A549 (cell line): ENCODE results near the gene NID1. TPM values are rescaled to one million over a fixed set of nuclear protein-coding genes. Genes with fewer than 3 reads are reported as not detected.
A peak's percentile ranks its signal among the peaks of the same experiment; 100 is the strongest.

Experiments
- ATAC-seq, 2 experiments: fragments of 200-7000 bp in 1 of 2; fragments of >200 bp in 1 of 2; cut with Nextera tagmentation in 1 of 2; cut with Tn5 transposase in 1 of 2; 3 replicates each; pipeline versions ENCODE4 v1.8.0 to v1.9.1; 2018 to 2020; ENCODE audit warnings: mild to moderate bottlenecking in 1 of 2, moderate library complexity in 1 of 2
- CTCF ChIA-PET: fragments of 300-600 bp; sonication (Branson Sonifier 250); formaldehyde crosslinking; extraction: SDS; loops from one replicate; lab custom pipeline; 2021; ENCODE audit warnings: antibody characterized with exemption, inconsistent platforms; lab: Yijun Ruan, JAX
- POLR2A ChIA-PET: fragments of 350-600 bp; formaldehyde crosslinking; extraction: SDS; loops from one replicate; lab custom pipeline; 2021; ENCODE audit warnings: antibody characterized with exemption, inconsistent platforms; lab: Yijun Ruan, JAX
- DNase-seq, 2 experiments: peaks; one replicate each; pipeline versions ENCODE4 v3.0.0 to v3.0.0-alpha.2; 2011 to 2016; ENCODE audit warnings: low read depth in 1 of 2, low spot score in 1 of 2
- FAIRE-seq: peaks from 2 replicates; lab custom pipeline; 2011; peaks lifted over from hg19 to GRCh38; lab: Jason Lieb, UNC
- H3K27ac ChIP-seq, 2 experiments: fragments of >200 bp; sonication (Bioruptor Twin); formaldehyde crosslinking; 3 replicates each; pipeline ENCODE4 v1.5.1; 2016 to 2017
- H3K4me1 ChIP-seq: fragments of >200 bp; sonication (Bioruptor Twin); formaldehyde crosslinking; 3 replicates; pipeline ENCODE4 v1.6.1; 2016
- H3K4me2 ChIP-seq: fragments of >200 bp; sonication (Bioruptor Twin); formaldehyde crosslinking; 3 replicates; pipeline ENCODE4 v1.6.1; 2016
- H3K4me3 ChIP-seq: fragments of >200 bp; sonication (Bioruptor Twin); formaldehyde crosslinking; 3 replicates; pipeline ENCODE4 v1.5.1; 2016
- H3K9me3 ChIP-seq: fragments of >200 bp; sonication (Bioruptor Twin); formaldehyde crosslinking; 3 replicates; pipeline ENCODE4 v1.6.1; 2016
- BCL3 ChIP-seq: fragments of >200 bp; sonication (Bioruptor Twin); formaldehyde crosslinking; IDR thresholded peaks from 3 replicates; pipeline ENCODE4 v1.6.1; 2016
- CBX8 ChIP-seq: fragments of 200-600 bp; sonication (generic); IDR thresholded peaks from 2 replicates; pipeline ENCODE4 v1.6.1; 2016
- CHD2 ChIP-seq: fragments of 150-350 bp; IDR thresholded peaks from 2 replicates; pipeline ENCODE4 v1.6.1; 2014; ENCODE audit warnings: low read length; ENCODE audit not compliant: partially characterized antibody
- CHD4 ChIP-seq: fragments of 200-600 bp; sonication (generic); IDR thresholded peaks from 2 replicates; pipeline ENCODE4 v1.6.1; 2016; ENCODE audit warnings: antibody characterized with exemption, mild to moderate bottlenecking, borderline replicate concordance
- E2F6 ChIP-seq: IDR thresholded peaks from 2 replicates; pipeline ENCODE4 v1.6.1; 2012; ENCODE audit warnings: low read depth, borderline replicate concordance
- EHF ChIP-seq: fragments of 250-450 bp; sonication (Bioruptor Pico); IDR thresholded peaks from 2 replicates; pipeline ENCODE4 v1.5.0; 2020; ENCODE audit warnings: mild to moderate bottlenecking
- ESRRA ChIP-seq: fragments of 150-350 bp; IDR thresholded peaks from 2 replicates; pipeline ENCODE4 v1.6.1; 2014; ENCODE audit warnings: mild to moderate bottlenecking, low read length, borderline replicate concordance
- FOSB ChIP-seq: fragments of 250-450 bp; sonication (Bioruptor Pico); IDR thresholded peaks from 2 replicates; pipeline ENCODE4 v1.5.0; 2020; ENCODE audit warnings: mild to moderate bottlenecking, moderate library complexity
- FOSL2 ChIP-seq, 2 experiments: fragments of 450-650 bp in 1 of 2; fragments of >200 bp in 1 of 2; sonication (Bioruptor Twin) in 1 of 2; formaldehyde crosslinking; IDR thresholded peaks; 2 replicates each; pipeline versions ENCODE4 v1.5.0 to v1.6.1; 2016 to 2020; ENCODE audit warnings: mild to moderate bottlenecking in 1 of 2, moderate library complexity in 1 of 2
- FOXS1 ChIP-seq: fragments of 250-450 bp; sonication (Bioruptor Pico); IDR thresholded peaks from 2 replicates; pipeline ENCODE4 v1.5.0; 2020; ENCODE audit warnings: mild to moderate bottlenecking, moderate library complexity
- HEYL ChIP-seq: fragments of 250-450 bp; sonication (Bioruptor Pico); IDR thresholded peaks from 2 replicates; pipeline ENCODE4 v1.8.0; 2021; ENCODE audit warnings: mild to moderate bottlenecking, moderate library complexity
- HOXA7 ChIP-seq: fragments of 250-450 bp; sonication (Bioruptor Pico); IDR thresholded peaks from 2 replicates; pipeline ENCODE4 v1.5.0; 2020; ENCODE audit warnings: mild to moderate bottlenecking, moderate library complexity
- MAZ ChIP-seq: fragments of 150-350 bp; IDR thresholded peaks from 2 replicates; pipeline ENCODE4 v1.6.1; 2014; ENCODE audit warnings: antibody characterized with exemption, low read depth, low read length, borderline replicate concordance
- NPAS2 ChIP-seq: fragments of 250-450 bp; sonication (Bioruptor Pico); IDR thresholded peaks from 2 replicates; pipeline ENCODE4 v1.8.0; 2022; ENCODE audit warnings: mild to moderate bottlenecking, moderate library complexity, borderline replicate concordance
- NR3C1 ChIP-seq: fragments of >200 bp; sonication (Bioruptor Twin); formaldehyde crosslinking; IDR thresholded peaks from 3 replicates; pipeline ENCODE4 v1.6.1; 2017
- PHF8 ChIP-seq: fragments of 200-600 bp; sonication (generic); IDR thresholded peaks from 2 replicates; pipeline ENCODE4 v1.6.1; 2016; ENCODE audit warnings: low read depth, mild to moderate bottlenecking, antibody characterized with exemption, moderate library complexity, borderline replicate concordance
- POLR2AphosphoS2 ChIP-seq: conservative IDR thresholded peaks from 2 replicates; pipeline ENCODE4 v1.6.1; 2012; ENCODE audit warnings: low read length, improper control_type of control experiment, inconsistent platforms
- RCOR1 ChIP-seq: fragments of 150-350 bp; IDR thresholded peaks from 2 replicates; pipeline ENCODE4 v1.6.1; 2014; ENCODE audit warnings: antibody characterized with exemption, low read length, low read depth
- RFX5 ChIP-seq: fragments of 450-650 bp; IDR thresholded peaks from 2 replicates; pipeline ENCODE4 v1.7.1; 2014; ENCODE audit warnings: antibody characterized with exemption, mild to moderate bottlenecking, moderate library complexity
- TFCP2L1 ChIP-seq: fragments of 250-450 bp; sonication (Bioruptor Pico); IDR thresholded peaks from 2 replicates; pipeline ENCODE4 v1.5.0; 2021; ENCODE audit warnings: mild to moderate bottlenecking
- WGBS: methylation state at CpG from one replicate; pipeline ENCODE4 v1.1.6; 2017; ENCODE audit errors: missing lambda C conversion rate; 5-methylcytosine and 5-hydroxymethylcytosine counted together
- polyA minus RNA-seq: library from RNA; depleted of rRNA, polyadenylated mRNA; stranded (reverse); fragments of >200 nt; gene quantifications from 2 replicates; pipeline ENCODE4 v1.2.3, GENCODE V29; 2011; rRNA and poly(A)+ RNA removed
- polyA plus RNA-seq, 4 experiments: library from polyadenylated mRNA; depleted of rRNA in 3 of 4; stranded (reverse); fragments of >200 nt; fragmentation: RNase III in 1 of 4; extraction: RNeasy Plus Mini Kit Qiagen cat#74134 plus additional on column Dnase treatment in 1 of 4; gene quantifications; 2 replicates in 3 of 4; 3 replicates in 1 of 4; pipeline ENCODE4 v1.2.3, GENCODE V29; 2011 to 2017
- TF ChIP-seq, protein P1 (sequence below): fragments of 250-450 bp; sonication (Bioruptor Pico); IDR thresholded peaks from 2 replicates; pipeline ENCODE4 v1.5.0; 2021; ENCODE audit warnings: mild to moderate bottlenecking, moderate library complexity, borderline replicate concordance
- TF ChIP-seq, protein P2 (sequence below): IDR thresholded peaks from 2 replicates; pipeline ENCODE4 v1.6.1; 2012

NID1 gene, protein sequence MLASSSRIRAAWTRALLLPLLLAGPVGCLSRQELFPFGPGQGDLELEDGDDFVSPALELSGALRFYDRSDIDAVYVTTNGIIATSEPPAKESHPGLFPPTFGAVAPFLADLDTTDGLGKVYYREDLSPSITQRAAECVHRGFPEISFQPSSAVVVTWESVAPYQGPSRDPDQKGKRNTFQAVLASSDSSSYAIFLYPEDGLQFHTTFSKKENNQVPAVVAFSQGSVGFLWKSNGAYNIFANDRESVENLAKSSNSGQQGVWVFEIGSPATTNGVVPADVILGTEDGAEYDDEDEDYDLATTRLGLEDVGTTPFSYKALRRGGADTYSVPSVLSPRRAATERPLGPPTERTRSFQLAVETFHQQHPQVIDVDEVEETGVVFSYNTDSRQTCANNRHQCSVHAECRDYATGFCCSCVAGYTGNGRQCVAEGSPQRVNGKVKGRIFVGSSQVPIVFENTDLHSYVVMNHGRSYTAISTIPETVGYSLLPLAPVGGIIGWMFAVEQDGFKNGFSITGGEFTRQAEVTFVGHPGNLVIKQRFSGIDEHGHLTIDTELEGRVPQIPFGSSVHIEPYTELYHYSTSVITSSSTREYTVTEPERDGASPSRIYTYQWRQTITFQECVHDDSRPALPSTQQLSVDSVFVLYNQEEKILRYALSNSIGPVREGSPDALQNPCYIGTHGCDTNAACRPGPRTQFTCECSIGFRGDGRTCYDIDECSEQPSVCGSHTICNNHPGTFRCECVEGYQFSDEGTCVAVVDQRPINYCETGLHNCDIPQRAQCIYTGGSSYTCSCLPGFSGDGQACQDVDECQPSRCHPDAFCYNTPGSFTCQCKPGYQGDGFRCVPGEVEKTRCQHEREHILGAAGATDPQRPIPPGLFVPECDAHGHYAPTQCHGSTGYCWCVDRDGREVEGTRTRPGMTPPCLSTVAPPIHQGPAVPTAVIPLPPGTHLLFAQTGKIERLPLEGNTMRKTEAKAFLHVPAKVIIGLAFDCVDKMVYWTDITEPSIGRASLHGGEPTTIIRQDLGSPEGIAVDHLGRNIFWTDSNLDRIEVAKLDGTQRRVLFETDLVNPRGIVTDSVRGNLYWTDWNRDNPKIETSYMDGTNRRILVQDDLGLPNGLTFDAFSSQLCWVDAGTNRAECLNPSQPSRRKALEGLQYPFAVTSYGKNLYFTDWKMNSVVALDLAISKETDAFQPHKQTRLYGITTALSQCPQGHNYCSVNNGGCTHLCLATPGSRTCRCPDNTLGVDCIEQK
- polyA plus RNA-seq (2011; rRNA removed) (9.9 and 10.5 TPM in 2 replicates), polyA plus RNA-seq (2017; fragmentation: RNase III; extraction: RNeasy Plus Mini Kit Qiagen cat#74134 plus additional on column Dnase treatment) (4.6 to 7.1 TPM (median 6.8 TPM) in 3 replicates), polyA minus RNA-seq (12.1 and 12.3 TPM in 2 replicates)
- 3.9 and 5.0 TPM in 2 replicates for polyA plus RNA-seq (2012; cell fraction: cytosol; rRNA removed)
- polyA plus RNA-seq (2012; cell fraction: nucleus; rRNA removed): 10.1 and 10.3 TPM in 2 replicates

- FAIRE-seq: no peak
- POLR2A ChIA-PET: no interaction called here
- peak within 1 kb of the TSS; percentile 64 to 81 for H3K27ac ChIP-seq
- H3K4me1 ChIP-seq: 0 out of 3 replicates have a peak, but pooled peaks cover 5% of the 10 kb centered on the region
- peak within 1 kb of the TSS; percentile 74 for H3K4me3 ChIP-seq
- CTCF ChIA-PET: interaction anchor here (0.9 to 1.5 kb wide), 3 partner anchors 65 to 93 kb away, joined by 3 to 6 read pairs (median 4); no protein-coding TSS in a partner anchor
- no peaks in the 10 kb centered on the region for H3K9me3 ChIP-seq
- peak; percentile 35 to 58 for DNase-seq
- TF ChIP-seq CHD2 (no peak), BCL3 (no peak), E2F6 (peak; percentile 57; the same call in 1 of the 2 replicates), RFX5 (no peak)
- TF ChIP-seq, protein P1, sequence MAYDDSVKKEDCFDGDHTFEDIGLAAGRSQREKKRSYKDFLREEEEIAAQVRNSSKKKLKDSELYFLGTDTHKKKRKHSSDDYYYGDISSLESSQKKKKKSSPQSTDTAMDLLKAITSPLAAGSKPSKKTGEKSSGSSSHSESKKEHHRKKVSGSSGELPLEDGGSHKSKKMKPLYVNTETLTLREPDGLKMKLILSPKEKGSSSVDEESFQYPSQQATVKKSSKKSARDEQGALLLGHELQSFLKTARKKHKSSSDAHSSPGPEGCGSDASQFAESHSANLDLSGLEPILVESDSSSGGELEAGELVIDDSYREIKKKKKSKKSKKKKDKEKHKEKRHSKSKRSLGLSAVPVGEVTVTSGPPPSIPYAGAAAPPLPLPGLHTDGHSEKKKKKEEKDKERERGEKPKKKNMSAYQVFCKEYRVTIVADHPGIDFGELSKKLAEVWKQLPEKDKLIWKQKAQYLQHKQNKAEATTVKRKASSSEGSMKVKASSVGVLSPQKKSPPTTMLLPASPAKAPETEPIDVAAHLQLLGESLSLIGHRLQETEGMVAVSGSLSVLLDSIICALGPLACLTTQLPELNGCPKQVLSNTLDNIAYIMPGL: no peak
- TF ChIP-seq, protein P2, sequence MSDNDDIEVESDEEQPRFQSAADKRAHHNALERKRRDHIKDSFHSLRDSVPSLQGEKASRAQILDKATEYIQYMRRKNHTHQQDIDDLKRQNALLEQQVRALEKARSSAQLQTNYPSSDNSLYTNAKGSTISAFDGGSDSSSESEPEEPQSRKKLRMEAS: peak; percentile 52
- 11% methylated on average over 24 of the region's 100 CpGs for WGBS
- ATAC-seq: peak; percentile 79 to 87
- peak within 1 kb of the TSS; percentile 100 for H3K4me2 ChIP-seq
Observed at GRCh38 chr1:236064674-236065508, at the start of gene NID1. NID1 (minus strand) TSS chr1:236065090; CDS start chr1:236065079, 11 bp downstream.

GRCh38 chr1:236114076-236114747 is 49.3 kb upstream of the NID1 start:
- FAIRE-seq (no peak), ATAC-seq (no peak), DNase-seq (no peak)
- Histone ChIP-seq H3K9me3 (no peaks in the 10 kb centered on the region), H3K27ac (no peak overlapping the region), H3K4me3 (no peak overlapping the region), H3K4me2 (no peak overlapping the region), H3K4me1 (no peaks in the 10 kb centered on the region)
- WGBS: 89% methylated on average over 5 of the region's 5 CpGs
- ChIA-PET CTCF (interaction anchor here (1.4 kb wide), 1 partner anchor 11 kb away, joined by 7 read pairs; no protein-coding TSS in a partner anchor), POLR2A (no interaction called here)
- TF ChIP-seq HEYL (no peak), ESRRA (no peak), TFCP2L1 (CRISPR knock-in tag) (no peak), CHD4 (no peak), FOSB (CRISPR knock-in tag) (no peak), PHF8 (no peak), FOXS1 (no peak), RCOR1 (no peak), FOSL2 (IDR thresholded peaks at IDR 0.05) (no peak), FOSL2 (CRISPR knock-in tag; IDR thresholded peaks at IDR 0.05) (no peak), NPAS2 (no peak), MAZ (no peak), EHF (CRISPR knock-in tag) (no peak), CBX8 (no peak), NR3C1 (no peak), HOXA7 (CRISPR knock-in tag) (no peak), POLR2AphosphoS2 (no peak)
- TF ChIP-seq, protein P2: no peak
